COLO668 (cell line): ENCODE measurements around the gene HTR4.

ENCODE experiments used
- DNase-seq: peaks from one replicate; lab custom pipeline; 2025; ENCODE audit not compliant: unreplicated experiment; lab: John Stamatoyannopoulos, UW

Gene HTR4

DNA sequence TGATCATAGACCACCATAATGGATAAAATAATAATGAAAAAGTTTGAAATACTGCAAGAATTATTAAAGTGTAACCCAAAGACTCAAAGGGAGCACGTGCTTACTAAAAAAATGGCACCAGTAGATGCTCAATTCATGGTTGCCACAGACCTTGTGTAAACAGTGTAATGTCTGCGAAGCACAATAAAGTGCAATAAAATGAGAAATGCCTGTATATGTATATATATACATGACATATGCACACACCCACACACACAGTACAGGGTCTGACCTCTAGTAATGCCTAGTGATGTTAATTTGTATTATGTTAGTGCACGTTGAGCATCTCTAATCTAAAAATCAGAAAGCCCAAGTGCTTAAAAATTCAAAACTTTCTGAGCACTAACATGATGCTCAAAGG lies 218.3 kb downstream of the HTR4 start:
- DNase-seq = no peak

DNA sequence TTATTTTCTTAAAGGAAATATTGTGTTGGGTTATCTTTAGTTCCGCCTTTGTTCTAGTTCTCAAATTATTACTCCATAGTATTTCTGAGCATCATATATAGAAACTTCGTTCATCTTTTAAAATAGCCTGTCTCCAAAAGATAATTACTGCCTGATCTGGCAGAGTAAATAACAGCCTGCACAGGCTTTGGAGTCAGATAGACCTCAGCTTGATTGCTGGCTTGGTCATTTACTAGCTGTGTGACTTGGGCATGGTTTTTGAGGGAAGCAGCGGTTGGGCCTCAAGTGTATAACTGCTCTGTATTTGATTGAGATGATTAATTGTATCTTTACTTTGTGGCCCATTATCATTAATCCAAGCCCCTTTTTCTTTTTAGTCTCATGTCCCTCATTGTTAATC lies 220.5 kb downstream of the HTR4 start:
- DNase-seq = no peak
